NCI-H460 (cell line): Measurements from ENCODE around the gene SPTSSA. TPM values are rescaled to one million over a fixed set of nuclear protein-coding genes. Genes with fewer than 3 reads are reported as not detected.

Source experiments
- DNase-seq: peaks from one replicate; pipeline ENCODE4 v3.0.0-alpha.2; 2016; ENCODE audit warnings: low read depth; ENCODE audit errors: extremely low read depth
- total RNA-seq: library from RNA; depleted of rRNA; stranded (reverse); fragments of >200 nt; shearing (Covaris generic); gene quantifications from 2 replicates; pipeline ENCODE4 v1.2.3, GENCODE V29; 2014

Gene SPTSSA
- total RNA-seq, 1 experiment from 2014 or later, result 30.6 TPM

GRCh38 chr14:34474187-34474679 lies 12.2 kb upstream of the SPTSSA start:
- DNase-seq, result no peak

DNA sequence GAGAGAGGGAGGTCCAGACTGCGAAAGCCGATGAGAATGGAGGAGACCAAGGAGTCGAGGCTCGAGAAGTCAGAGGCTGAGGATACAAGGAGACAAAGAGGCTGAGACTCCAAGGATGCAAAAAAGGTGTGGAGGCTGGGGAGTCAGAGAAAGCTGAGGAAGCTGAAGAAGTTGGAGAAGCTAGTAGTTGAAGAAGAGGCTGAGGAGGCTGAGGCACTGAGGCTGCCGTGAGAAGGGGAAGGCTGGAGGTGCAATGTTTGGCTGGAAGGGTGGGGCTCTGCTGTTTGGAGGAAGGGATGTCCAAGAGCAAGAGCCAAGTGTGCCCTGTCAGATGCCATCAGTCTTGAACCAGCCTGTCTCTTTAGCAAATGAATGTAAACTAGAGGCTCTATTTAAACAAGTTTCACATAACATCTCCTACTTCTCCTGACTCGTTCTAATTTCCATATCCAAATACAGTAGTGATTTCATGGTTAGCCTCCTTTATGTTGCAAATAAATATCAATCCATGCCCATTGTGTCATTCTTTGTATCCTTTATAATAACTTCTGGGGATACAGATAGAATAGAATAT lies 10.8 kb upstream of the SPTSSA start:
- DNase-seq, result no peak

GRCh38 chr14:34470319-34470718 lies 8.3 kb upstream of the SPTSSA start:
- no peak for DNase-seq

DNA sequence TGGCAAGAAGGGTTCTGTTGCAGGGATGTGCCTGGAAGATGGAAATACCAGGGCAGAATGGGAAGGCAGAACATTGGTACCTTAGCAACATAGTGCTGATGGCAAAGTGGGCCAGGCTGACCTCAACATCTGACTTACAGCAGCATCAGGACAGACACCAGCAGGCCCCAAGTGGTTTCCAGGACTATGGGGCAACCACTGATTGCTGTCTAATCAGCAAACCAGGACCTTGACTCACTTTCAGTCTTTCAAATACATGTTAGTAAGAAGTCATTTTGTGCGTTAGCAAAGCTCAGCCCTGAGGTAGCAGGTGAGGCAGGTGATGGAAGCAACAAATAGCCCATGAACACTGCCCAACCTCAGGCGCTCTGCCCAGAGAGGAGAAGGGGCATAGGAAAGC lies 4.7 kb upstream of the SPTSSA start:
- DNase-seq, result no peak

DNA sequence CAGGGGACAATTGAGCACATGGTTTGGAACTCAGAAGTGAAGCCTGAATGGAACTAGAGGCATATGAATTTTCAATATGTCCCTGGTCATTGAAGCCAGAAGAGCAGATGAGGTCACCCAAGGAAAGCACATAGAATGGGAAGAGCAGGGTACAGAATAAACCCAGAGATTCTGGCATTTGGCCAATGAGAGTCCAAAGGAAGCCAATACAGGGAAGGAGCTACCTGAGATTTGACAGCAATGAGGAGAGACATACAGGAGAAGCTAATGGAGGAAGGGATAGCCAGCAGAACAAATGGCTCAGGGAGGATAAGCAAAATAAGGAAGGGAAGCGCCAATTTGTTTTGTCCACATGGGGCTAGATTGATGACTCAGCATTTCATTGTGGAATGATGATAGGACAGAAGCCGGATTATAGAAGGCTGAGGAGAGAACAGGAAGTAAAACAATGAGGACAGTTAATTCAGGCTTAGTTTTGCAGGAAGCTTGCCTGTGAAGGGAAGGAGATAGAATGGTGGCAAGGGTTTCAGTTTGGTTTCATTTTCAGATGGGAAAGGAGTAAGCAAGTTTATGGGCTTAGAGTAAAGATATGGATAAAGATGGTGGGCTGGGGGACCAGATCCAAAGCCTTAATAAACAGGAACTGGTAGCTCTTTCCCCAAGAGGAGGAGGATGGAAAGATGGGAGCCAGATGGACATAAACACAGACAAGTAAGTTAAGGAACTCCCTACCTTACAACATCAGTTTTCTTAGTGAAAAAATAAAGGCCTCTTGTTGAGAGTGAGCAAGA lies 3.2 kb upstream of the SPTSSA start:
- DNase-seq, result no peak

DNA sequence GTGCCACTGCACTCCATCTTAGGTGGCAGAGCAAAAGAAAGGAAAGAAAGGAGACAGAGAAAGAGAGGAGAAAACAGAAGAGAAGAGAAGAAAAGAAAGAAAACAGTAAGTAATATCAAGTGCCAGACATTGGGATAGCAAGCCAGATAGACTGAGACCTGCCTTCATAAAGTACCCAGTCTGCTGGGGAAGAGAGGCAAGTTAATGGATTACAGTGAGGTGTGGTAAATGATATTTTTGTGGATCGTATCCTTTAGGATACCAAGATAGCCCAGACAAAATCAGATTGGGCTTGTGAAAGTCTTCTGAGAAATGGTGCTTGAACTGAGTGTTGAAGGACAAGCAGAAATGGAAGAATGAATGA lies 1.5 kb upstream of the SPTSSA start:
- no peak for DNase-seq

- DNase-seq, result no peak
Measured at GRCh38 chr14:34461334-34462131, 507 bp downstream of the SPTSSA start.

DNA sequence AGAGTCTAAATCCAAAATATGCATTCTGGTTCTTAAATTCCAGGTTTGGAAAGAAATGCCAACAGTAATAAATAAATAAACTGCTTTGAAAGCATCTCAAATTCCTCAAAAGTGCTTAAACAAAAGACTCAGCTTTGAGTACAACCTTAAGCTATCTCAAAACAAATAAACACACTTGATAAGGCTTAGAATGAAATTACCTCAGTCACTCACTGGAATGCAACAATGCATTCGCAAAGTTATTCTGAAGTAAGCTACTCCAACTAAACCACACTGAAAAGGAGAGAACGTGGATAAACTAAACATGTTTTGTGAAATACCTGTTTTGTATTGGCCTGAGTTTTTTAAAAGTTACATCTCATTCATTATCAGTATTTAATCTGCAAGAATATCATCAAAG lies 1.2 kb downstream of the SPTSSA start:
- no peak for DNase-seq

DNA sequence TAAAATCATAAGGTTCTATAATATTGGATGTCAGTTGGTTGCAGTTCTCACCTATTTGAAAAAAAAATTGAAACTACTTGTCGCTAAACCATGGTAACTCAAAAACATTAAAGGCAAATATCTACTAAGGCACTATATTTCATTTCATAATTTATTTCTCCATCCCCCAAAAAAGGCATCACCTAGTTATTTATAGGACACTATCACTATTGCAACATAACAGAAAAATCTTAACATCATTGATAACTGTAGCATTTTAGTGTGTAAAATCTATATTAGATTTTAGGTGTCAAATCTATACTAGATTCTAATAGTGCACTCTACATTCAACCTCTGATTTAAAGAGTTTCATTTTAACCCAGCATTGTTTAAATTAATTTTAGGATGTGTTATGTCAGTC lies 1.7 kb downstream of the SPTSSA start:
- DNase-seq, result no peak

GRCh38 chr14:34457186-34457585 lies 4.9 kb downstream of the SPTSSA start:
- no peak for DNase-seq

DNA sequence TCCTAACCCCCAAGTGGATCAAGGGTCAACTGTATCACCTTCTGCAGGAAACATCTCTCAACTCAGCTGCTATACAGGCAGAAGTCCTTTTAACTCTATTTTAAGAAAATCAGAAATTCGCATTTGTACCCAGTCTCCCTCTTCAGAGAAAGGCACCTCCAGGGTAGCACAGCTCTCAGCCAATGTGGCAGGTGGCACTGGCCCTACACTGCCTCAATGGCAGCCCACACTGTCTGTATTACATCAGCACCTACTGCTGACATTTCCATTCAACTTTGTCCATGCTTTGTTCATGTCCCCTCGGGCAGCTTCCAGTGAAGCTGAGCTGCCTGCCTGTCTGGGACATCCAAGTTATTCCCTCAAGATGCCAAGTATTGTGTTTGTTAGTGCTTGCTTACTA lies 8.8 kb downstream of the SPTSSA start:
- DNase-seq, result no peak

DNA sequence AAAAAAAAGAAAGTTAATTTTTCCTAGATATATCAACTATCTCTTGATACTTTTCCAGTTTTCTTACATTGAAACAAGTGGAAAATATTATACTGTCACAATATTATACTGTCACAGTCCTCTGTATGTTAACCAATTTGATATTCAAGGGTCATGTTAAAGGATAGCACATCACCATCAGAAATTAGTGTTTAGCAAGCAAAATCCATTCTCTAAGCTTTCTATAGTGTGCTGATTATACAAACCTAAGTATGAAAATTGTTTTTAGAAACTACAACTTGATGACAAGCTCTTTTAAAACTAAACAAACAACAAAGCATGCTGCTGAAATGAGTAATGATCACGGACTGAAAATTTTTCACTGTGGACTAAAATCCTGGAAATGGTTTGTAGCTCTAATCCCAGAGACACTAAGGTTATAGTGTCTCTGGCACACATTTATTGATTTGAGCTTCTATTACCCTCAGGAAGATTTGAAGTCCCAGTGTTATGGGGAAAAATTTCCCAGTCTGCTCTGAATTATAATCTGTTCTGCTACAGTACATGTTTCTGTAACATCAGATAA lies 9.7 kb downstream of the SPTSSA start:
- no peak for DNase-seq

DNA sequence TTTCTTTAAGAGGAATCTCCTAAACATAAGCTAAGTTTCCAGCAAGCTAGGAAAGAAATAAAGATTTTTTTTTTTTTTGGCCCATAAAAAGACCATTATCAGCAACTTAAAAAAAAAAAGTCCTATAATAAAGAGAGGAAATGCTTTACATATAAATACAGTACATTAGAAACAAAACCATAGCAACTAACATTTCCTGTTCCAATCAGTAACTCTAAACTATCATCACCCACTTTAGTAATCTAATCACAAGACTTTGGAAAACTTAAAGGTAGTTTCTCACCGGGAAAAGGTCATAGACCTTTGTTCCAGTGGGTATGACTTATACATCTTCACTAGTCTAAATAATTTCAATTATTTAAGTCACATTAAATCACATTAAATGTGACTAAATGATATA lies 11.1 kb downstream of the SPTSSA start:
- DNase-seq, result no peak

- no peak for DNase-seq
Measured at GRCh38 chr14:34450542-34450915, 11.5 kb downstream of the SPTSSA start.

GRCh38 chr14:34449819-34450541 lies 12.1 kb downstream of the SPTSSA start:
- DNase-seq, result no peak

- no peak for DNase-seq
Measured at GRCh38 chr14:34439090-34439489, 22.9 kb downstream of the SPTSSA start.

DNA sequence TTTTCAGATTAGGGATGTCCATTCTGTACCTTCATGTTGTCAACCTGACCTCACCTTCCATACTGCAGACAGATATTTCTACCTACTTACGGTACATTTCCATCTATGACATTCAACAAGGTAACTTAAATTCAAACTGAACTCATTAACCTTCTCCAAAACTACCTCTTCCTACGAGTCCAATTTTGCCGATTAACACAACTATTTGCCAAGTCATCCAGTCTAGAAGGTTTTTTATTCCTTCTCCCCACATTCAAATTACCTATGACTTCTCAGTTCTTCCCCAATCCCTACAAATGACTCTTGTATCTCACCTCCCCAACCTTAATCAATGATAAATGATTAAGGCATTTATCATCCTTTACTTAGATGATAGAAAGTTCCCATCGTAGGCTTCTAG lies 23.6 kb downstream of the SPTSSA start:
- DNase-seq, result no peak

DNA sequence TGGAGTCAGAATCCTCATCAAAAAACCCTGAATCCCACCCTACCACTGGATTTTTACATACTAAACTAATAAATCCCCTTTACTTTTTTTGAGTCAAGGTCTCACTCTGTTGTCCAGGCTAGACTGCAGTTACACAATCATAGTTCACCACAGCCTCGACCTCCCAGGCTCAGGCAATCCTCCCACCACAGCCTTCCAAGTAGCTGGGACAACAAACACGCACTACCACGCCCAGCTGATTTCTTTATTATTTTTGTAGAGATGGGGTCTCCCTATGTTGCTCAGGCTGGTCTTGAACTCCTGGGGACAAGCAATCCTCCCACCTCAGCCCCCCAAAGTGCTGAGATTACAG lies 24.3 kb downstream of the SPTSSA start:
- no peak for DNase-seq

- no peak for DNase-seq
Measured at GRCh38 chr14:34436960-34437728, 24.9 kb downstream of the SPTSSA start.
